Measurements from ENCODE around the gene AKR7A3.
"Not testable (repeated sequence)": the region's sequence is repeated elsewhere in the genome, so short reads cannot be mapped to it uniquely, and the experiment has no call there.

The AKR7A3 gene

GRCh38 chr1:19319196-19319595, 30.6 kb upstream of the AKR7A3 start:
- no peak for DNase-seq (ENCODE audit: low read depth, low spot score)

- DNase-seq (ENCODE audit: low read depth, low spot score): no peak
Measured at GRCh38 chr1:19317126-19317910, 28.7 kb upstream of the AKR7A3 start.

DNA sequence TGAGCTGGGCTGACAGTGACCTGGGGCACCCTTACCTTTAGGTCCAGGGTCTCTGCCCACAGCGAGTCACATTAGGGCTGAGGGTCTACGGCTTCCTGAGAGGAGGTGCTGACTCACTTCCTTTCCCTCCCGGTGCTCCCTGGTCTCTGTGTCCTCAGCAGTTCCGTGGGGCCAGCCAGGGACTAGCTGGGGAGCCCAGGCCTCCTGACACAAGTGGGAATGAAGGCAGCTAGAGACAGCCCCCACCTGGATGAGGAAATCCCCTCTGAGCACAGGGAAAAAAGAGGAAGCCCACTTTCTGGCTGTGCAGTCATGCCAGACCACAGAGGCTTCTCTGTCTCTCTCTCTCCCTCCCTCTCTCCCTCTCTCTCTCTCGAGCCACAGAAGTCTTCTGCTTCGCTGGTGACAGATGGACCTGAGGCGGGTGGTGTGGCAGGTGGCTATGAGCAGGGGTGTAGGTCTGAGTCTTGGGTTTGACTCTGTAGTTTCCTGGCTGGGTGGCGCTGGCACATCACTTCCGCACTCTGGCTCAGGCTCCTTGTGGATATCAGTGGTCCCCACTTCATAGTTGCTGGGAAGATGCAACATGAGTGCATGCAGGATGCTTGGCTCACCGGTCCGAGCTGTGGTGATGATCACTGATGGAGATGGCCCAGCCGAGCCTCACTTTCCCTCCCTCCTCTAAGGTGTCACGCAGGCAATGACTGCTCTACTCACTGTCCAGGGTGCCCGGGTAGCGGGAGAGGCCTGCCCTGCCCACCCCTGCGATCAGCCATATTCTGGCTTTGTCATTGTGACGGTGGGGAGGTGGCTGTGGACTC, 27.0 kb upstream of the AKR7A3 start:
- DNase-seq (ENCODE audit: low read depth, low spot score): peak; percentile 43

- no peak for DNase-seq (ENCODE audit: low read depth, low spot score)
Measured at GRCh38 chr1:19313961-19314882, 25.7 kb upstream of the AKR7A3 start.

DNA sequence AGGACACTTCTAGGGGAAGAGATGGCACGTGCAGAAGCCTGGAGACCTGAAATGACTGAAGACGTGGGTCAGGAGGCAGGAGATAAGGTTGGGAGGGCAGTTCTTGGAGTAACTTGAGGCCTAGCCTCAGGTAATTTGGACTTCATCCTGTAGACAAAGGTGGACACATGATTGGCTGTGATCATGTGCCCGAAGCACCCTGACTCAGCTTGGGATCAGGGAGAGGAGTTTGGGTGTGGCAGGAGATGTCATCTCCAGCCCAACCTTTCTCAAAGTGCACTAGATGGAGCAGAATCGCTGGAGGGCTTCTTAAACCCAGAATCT, 25.0 kb upstream of the AKR7A3 start:
- no peak for DNase-seq (ENCODE audit: low read depth, low spot score)

DNA sequence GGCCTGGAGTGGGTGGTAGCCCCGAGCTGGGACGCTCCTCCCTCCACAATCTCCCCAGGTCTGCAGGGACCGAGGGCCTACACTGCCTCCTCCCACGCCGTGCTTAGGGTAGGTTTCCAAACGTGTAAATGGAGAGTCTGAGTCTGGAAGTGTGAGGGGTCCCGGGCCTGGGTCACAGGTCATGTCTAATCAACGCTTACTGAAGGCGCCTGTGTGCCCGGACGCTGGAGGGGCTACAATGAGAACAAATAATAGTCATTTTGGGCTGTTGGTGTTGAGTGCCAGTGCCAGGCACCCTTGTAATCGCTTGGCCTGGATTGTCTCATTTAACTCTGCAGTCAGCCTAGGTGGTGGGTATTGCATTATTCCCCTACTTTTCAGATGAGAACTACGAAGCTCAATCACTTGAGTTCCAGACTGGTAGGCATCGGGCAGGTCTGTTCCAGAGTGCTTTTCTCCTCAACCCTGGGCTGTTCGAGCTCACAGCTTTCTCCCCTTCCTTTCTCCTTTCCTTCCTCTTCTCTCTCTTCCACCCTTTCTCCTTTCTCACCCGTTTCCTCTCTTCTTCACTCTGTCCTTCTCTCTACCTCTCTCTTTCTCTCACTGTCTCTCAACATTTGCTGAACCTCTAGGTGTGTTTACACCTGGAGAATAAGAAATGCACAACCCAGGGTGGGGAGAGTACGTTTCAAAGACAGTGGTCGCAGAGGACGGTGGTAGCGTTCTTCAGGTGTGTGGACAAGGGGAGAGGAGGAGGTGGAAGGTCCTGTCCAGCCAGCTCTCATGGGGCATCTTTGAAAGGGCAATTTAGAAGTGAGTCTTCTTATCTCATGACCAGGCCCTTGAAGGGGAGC, 24.4 kb upstream of the AKR7A3 start:
- DNase-seq (ENCODE audit: low read depth, low spot score): no peak

DNA sequence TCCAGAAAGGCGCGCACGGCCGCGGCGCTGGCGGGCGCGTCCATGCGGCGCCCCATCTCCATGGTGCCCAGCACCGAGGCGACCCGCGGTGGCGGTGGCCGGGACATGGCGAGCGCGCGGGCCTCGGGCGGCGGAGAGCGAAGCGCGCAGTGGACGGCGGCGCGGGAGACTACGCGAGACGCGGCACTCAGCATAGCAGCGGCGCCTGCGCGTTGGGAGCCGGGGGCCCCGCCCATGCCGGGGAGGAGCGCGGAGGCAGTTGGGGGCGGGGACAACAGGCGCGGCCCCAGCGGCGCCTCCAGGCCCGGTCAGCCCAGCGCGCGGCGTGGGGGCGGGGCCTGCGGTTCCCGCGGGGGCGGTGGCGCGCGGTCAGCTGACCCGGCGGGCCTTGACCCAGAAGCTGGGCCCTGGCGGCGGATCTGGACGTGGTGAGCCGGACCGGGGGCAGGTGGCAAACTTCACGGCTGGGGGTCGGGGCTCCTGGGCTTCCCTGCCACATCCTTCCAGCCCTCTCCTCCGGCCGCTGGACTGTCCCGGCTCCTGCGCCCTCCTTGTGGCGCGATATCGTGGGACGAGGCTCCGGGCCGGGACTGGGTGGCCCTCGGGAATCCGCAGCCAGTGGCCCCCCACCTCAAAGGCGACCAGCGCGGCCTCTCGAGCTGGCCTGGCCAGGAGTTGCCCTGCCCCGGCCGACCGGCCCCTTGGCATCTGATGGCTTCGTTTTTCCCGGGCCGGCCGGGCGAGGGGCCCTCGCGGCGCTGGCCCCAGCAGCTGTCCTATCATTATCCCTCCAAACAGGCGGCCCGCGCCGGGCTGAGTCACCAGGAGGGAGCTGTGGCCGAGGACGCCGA, 23.6 kb upstream of the AKR7A3 start, which contains the start of the genes AKR7A2 and SLC66A1:
Gene AKR7A2, minus strand, starts transcription at position 214 of the 851 bp plus-strand sequence. Its CDS starts 20 bp downstream, at position 194.
Gene SLC66A1, plus strand, starts transcription at position 396 of the 851 bp plus-strand sequence. CDS start 5,352 bp downstream, outside the sequence.
- peak; percentile 98 for DNase-seq (ENCODE audit: low read depth, low spot score)

DNA sequence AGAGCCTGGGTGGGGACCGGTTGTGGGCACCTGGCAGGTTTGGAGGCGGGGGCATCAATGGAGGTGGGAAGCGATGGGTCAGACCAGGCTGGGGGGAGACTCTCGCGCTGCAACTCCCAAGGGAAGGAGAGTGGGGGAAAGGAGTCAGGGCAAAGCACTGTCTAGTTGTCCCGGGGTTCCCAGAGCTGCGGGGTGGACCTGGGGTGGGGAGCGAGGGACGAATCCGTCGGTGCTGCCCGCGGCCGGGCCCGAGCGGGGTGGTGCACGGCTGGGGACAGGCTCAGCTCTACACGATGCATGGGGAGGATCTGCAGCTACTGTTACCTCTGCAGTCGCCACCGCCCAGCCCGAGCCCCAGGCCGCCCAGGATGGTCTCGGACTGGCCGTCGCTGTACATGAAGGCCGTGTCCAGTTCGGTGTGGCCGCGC, 22.9 kb upstream of the AKR7A3 start:
- peak; percentile 34 for DNase-seq (ENCODE audit: low read depth, low spot score)

DNA sequence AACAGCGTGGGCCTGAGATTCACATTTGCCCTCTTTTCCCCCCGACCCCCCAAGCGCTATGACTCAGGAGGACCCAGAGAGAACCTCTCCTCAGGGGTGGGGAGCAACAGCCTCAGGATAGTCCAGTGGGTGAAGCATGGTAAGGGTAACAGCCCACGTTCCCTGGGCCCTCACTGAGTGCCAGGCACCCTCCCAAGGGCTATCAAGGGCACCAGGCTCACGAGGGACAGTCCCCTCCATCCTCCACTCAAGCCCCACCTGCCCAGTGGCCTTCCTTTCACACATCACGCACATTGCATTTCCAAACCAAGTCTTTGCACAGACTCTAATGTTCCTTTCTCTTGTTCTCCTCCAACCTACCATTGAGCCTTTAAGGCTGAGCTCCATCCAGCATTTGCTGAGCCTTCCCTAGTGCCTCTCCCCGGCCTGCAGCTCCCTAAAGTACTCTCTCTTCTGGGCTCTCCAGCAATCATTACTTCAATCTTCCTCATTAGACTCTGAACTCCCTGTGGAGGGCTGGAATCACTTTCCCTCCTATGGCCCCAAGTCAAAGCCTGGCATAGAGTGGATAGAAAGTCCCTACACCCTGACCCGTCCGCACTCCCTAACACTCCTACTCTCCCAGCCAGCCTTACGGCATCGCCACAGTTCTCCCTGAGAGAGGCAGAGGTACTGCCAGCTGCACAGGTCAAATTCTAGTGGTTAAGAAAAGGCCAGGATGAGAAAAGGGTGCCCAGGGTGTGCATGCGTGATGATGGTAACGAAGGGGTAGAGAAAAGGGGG, 22.3 kb upstream of the AKR7A3 start:
- DNase-seq (ENCODE audit: low read depth, low spot score): no peak

GRCh38 chr1:19310061-19310460, 21.5 kb upstream of the AKR7A3 start:
- no peak for DNase-seq (ENCODE audit: low read depth, low spot score)

DNA sequence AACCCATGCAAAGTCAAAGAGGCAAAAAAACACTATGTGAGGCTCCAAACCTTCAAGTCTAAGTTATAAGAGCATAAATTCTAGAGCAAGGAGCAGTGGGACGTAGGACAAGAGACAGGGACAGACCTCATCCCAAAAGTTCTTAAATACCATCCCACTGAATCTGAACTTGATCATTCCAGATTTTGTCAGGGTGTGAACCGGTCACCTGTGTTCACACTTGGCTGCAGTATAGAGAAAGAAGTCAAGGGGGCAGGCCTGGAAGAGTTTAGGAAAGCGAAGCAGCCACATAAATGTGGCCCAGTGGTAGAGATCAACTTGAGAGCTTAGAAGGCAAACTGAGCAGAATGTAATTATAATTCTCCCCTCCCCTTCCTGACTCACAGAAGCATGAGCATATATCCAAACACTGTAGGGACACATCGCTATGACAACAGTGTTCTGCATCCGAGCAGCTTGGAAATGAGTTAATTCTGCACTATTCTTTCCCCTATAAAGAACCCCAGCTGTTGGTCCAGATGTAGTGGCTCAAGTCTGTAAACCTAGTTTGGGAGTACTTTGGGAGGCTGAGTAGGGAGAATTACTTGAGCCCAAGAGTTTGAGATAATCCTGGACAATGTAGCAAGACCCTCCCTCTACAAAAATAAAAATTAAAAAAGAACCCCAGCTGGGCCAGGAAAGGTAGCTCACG, 20.7 kb upstream of the AKR7A3 start:
- DNase-seq (ENCODE audit: low read depth, low spot score): peak; percentile 66

DNA sequence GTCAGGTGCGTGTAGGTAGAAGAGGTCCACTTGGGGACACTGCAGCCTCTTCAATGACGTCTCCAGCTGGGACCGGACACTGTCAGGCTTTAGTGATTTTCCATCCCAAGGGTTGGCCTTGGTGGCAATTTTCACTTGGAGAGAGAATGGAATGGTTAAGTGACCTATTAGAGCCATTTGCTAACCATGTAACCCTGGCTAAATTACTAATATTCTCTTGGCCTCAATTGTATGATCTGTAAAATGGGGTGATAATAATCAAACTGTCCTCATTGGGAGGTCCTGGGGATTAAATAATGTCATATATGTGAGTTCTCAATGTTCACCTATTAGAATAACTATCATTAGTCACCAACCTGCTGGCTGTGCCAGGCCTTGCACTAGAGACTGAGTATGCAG, 19.9 kb upstream of the AKR7A3 start:
- DNase-seq (ENCODE audit: low read depth, low spot score): no peak

GRCh38 chr1:19307794-19308508, 19.4 kb upstream of the AKR7A3 start:
- DNase-seq (ENCODE audit: low read depth, low spot score): no peak

DNA sequence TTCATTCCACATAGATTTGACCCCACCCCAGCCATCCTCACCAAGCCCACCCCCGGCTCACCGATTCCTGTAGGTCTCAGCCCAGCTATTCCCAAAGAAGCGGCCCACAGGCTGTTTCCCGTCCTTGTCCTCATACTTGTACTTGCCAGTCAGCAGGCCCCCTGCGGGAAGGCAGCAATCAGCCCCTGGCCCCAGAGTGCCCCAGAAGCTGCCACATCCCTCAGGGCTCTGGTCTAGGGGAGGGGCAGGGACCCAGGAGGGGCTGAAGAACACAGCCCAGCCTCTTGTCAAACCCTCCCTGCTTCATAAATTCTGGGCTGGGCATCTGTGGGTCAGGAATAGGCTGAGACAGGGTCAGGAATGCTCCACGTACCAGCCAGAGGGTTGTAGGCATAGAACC, 18.4 kb upstream of the AKR7A3 start:
- no peak for DNase-seq (ENCODE audit: low read depth, low spot score)

DNA sequence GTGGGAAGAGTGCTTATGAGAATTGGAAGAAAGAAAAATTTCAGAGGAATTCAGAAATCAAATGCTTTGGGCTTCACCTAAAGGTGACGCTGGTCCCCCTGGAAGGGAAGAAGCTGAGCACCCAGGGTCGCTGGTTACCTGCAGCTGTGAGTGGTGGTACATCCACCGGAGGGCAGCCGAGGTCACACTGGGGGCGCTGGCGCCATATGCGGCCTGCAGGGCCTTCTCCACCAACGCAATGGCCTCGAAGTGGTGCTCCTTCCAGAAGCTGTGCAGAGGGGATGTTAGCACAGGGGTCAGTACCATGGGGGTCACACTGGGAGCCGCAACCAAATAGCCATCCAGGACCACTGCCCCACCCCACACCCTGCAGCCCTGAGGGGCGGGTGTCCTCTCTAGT, 17.3 kb upstream of the AKR7A3 start:
- DNase-seq (ENCODE audit: low read depth, low spot score): no peak

GRCh38 chr1:19304081-19304480, 15.5 kb upstream of the AKR7A3 start:
- not testable (repeated sequence) for DNase-seq (ENCODE audit: low read depth, low spot score)

DNA sequence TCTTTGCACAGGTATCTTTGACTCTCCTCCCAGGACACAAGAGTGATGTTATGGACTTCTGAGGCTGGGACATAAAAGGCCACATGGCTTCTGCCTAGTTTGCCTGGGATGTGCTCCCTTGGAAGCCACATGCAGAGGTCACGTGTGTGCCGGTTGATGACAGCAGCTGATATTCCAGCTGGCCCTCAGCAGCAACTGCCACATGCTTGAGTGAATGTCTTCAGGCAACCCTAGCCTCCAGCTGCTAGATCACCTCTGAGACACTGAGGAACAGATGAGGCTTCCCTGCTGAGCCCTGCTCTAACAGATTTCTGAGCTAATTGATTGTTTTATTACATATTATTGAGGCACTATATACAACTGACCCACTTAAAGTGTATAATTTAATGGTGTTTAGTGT, 11.6 kb upstream of the AKR7A3 start:
- DNase-seq (ENCODE audit: low read depth, low spot score): no peak

DNA sequence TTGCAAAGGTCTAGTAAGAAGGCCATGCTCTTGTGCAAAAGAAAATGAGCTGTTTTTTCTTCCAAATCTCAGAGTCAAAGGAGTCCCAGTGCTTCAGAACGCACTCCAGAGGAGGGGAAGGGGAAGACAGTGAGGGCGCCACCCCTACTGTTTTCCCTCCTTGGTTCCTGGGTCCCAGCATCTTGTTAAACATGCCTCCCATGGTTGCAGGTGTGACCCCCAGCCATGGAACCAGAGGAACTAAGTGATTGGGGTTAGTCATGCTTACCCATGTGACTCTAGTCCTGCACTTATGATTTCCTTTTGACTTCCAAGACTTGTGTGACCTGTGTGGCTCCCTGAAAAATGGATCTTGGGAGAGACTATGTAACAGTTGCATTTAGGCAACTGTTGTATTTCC, 6.1 kb upstream of the AKR7A3 start:
- DNase-seq (ENCODE audit: low read depth, low spot score): no peak
